HepG2 (cell line): ENCODE measurements around the gene GABRR3. TPM values are rescaled to one million over a fixed set of nuclear protein-coding genes. Genes with fewer than 3 reads are reported as not detected.

ENCODE experiments used
- ATAC-seq: fragments of 200-7000 bp; cut with Tn5 transposase; 3 replicates; pipeline ENCODE4 v1.9.1; 2020; ENCODE audit warnings: mild to moderate bottlenecking, moderate library complexity
- BruUV-seq: library from RNA; stranded (reverse); fragments of 400-500 nt; replicated peaks from 2 replicates; lab custom pipeline; 2021; lab: Mats Ljungman, UMichigan
- CTCF ChIA-PET: fragments of 300-600 bp; formaldehyde crosslinking; extraction: SDS; loops from one replicate; lab custom pipeline; 2021; ENCODE audit warnings: low total read pairs, inconsistent platforms, low intra/inter-chr PET ratio; lab: Yijun Ruan, JAX
- POLR2A ChIA-PET: fragments of 350-600 bp; sonication (Branson Sonifier 250); formaldehyde crosslinking; loops from one replicate; lab custom pipeline; 2020; ENCODE audit warnings: antibody characterized with exemption, inconsistent platforms; lab: Yijun Ruan, JAX
- DNase-seq: peaks from one replicate; pipeline ENCODE4 v3.0.0-alpha.2; 2015; ENCODE audit warnings: low spot score
- FAIRE-seq: peaks from 3 replicates; lab custom pipeline; 2011; peaks lifted over from hg19 to GRCh38; lab: Jason Lieb, UNC
- H2AFZ ChIP-seq: one replicate; pipeline ENCODE4 v1.6.1; 2011; ENCODE audit warnings: low read length, inconsistent platforms
- H3K27ac ChIP-seq: fragments of 300-600 bp; 3 replicates; pipeline ENCODE4 v1.8.0; 2011; ENCODE audit warnings: mixed run types, mild to moderate bottlenecking, mixed read lengths, low read length, inconsistent platforms; ENCODE audit not compliant: insufficient read depth; ENCODE audit errors: extremely low read length
- H3K27me3 ChIP-seq, 2 experiments: fragments of 200-600 bp in 1 of 2; 2 replicates in 1 of 2; 3 replicates in 1 of 2; pipeline versions ENCODE4 v1.6.0 to v1.8.0; 2011; ENCODE audit warnings: low read length in 2 of 2, mild to moderate bottlenecking in 2 of 2, moderate library complexity in 2 of 2, inconsistent platforms in 1 of 2; ENCODE audit not compliant: insufficient read depth in 2 of 2, control insufficient read depth in 1 of 2
- H3K36me3 ChIP-seq, 2 experiments: fragments of 200-600 bp in 1 of 2; replicated peaks in 1 of 2; 2 replicates in 1 of 2; 3 replicates in 1 of 2; pipeline versions ENCODE4 v1.5.1 to v1.8.0; 2011; ENCODE audit warnings: low read length in 2 of 2, inconsistent platforms in 1 of 2; ENCODE audit not compliant: insufficient read depth in 2 of 2, control insufficient read depth in 1 of 2
- H3K4me1 ChIP-seq: 2 replicates; pipeline ENCODE4 v1.5.1; 2012; ENCODE audit warnings: low read length, inconsistent platforms; ENCODE audit not compliant: insufficient read depth
- H3K4me2 ChIP-seq: 2 replicates; pipeline ENCODE4 v1.6.0; 2011; ENCODE audit warnings: low read depth, low read length, inconsistent platforms
- H3K4me3 ChIP-seq, 3 experiments: fragments of 200-600 bp in 1 of 3; sonication (generic), shearing (Covaris generic) in 1 of 3; replicated peaks in 1 of 3; 2 replicates each; pipeline ENCODE4 v1.5.1; 2011 to 2016; ENCODE audit warnings: low read length in 3 of 3, inconsistent platforms in 2 of 3, low read depth in 2 of 3, mild to moderate bottlenecking in 2 of 3, control low read depth in 1 of 3, mixed read lengths in 1 of 3; ENCODE audit not compliant: insufficient read depth in 1 of 3
- H3K79me2 ChIP-seq: one replicate; pipeline ENCODE4 v1.6.1; 2011; ENCODE audit warnings: low read length, inconsistent platforms; ENCODE audit not compliant: insufficient read depth
- H3K9ac ChIP-seq: 2 replicates; pipeline ENCODE4 v1.6.0; 2011; ENCODE audit warnings: mild to moderate bottlenecking, low read depth, low read length, inconsistent platforms; ENCODE audit not compliant: insufficient read depth
- H3K9me3 ChIP-seq: 2 replicates; pipeline ENCODE4 v1.5.1; 2012; ENCODE audit warnings: mild to moderate bottlenecking, low read length
- H4K20me1 ChIP-seq: 2 replicates; pipeline ENCODE4 v1.6.0; 2011; ENCODE audit warnings: inconsistent platforms, mild to moderate bottlenecking, low read length, moderate library complexity; ENCODE audit not compliant: insufficient read depth
- ASH2L ChIP-seq: fragments of 300-600, 200-600 bp; sonication (generic); IDR thresholded peaks from 2 replicates; pipeline ENCODE4 v1.7.0; 2017; ENCODE audit warnings: low read depth, mild to moderate bottlenecking, moderate library complexity, mixed read lengths, low read length; ENCODE audit not compliant: insufficient read length
- CHD4 ChIP-seq: fragments of 200-600 bp; sonication (generic); IDR thresholded peaks from 2 replicates; pipeline ENCODE4 v1.7.0; 2017; ENCODE audit warnings: mild to moderate bottlenecking, low read length, borderline replicate concordance
- CREB1 ChIP-seq, 2 experiments: fragments of 450-650 bp in 1 of 2; IDR thresholded peaks; 2 replicates each; pipeline ENCODE4 v1.6.1; 2016 to 2017; ENCODE audit warnings: control low read depth in 1 of 2, mild to moderate bottlenecking in 1 of 2, missing compliant biosample characterization in 1 of 2, missing genetic modification characterization in 1 of 2
- EP300 ChIP-seq, 3 experiments: sonication (generic) in 1 of 3; formaldehyde crosslinking in 1 of 3; IDR thresholded peaks; 2 replicates each; pipeline versions ENCODE4 v1.5.1 to v1.6.1; 2011 to 2020; ENCODE audit warnings: low read depth in 2 of 3, low read length in 2 of 3, borderline replicate concordance in 1 of 3, improper control_type of control experiment in 1 of 3, mild to moderate bottlenecking in 1 of 3, missing genetic modification reagents in 1 of 3, moderate library complexity in 1 of 3
- FOXP1 ChIP-seq, 2 experiments: fragments of 450-650 bp in 1 of 2; IDR thresholded peaks; 2 replicates each; pipeline ENCODE4 v1.6.1; 2017 to 2018; ENCODE audit warnings: antibody characterized with exemption in 1 of 2
- FOXP4 ChIP-seq: sonication (generic); formaldehyde crosslinking; IDR thresholded peaks from 2 replicates; pipeline ENCODE4 v1.4.0; 2020; ENCODE audit warnings: missing genetic modification reagents
- GATAD2A ChIP-seq: IDR thresholded peaks from 2 replicates; pipeline ENCODE4 v1.6.1; 2016
- HDAC6 ChIP-seq: fragments of 200-600 bp; sonication (generic); IDR thresholded peaks from 2 replicates; pipeline ENCODE4 v1.7.0; 2017; ENCODE audit warnings: mild to moderate bottlenecking, antibody characterized with exemption, low read length, low read depth
- HMG20A ChIP-seq: IDR thresholded peaks from 2 replicates; pipeline ENCODE4 v1.6.1; 2016; ENCODE audit warnings: borderline replicate concordance
- HOXA5 ChIP-seq: sonication (generic); formaldehyde crosslinking; IDR thresholded peaks from 2 replicates; pipeline ENCODE4 v1.4.0; 2020; ENCODE audit warnings: missing genetic modification reagents
- IKZF1 ChIP-seq: fragments of 450-650 bp; IDR thresholded peaks from 2 replicates; pipeline ENCODE4 v1.7.1; 2016
- KAT8 ChIP-seq: IDR thresholded peaks from 2 replicates; pipeline ENCODE4 v1.6.1; 2016; ENCODE audit warnings: missing genetic modification reagents, missing compliant biosample characterization
- KDM6A ChIP-seq: IDR thresholded peaks from 2 replicates; pipeline ENCODE4 v1.6.1; 2016; ENCODE audit warnings: low read depth
- MEF2D ChIP-seq: sonication (generic); formaldehyde crosslinking; IDR thresholded peaks from 2 replicates; pipeline ENCODE4 v1.5.1; 2020; ENCODE audit warnings: mild to moderate bottlenecking, missing genetic modification reagents
- NCOA2 ChIP-seq: sonication (generic); formaldehyde crosslinking; IDR thresholded peaks from 2 replicates; pipeline ENCODE4 v1.8.0; 2022; ENCODE audit warnings: inconsistent platforms
- PPARG ChIP-seq: conservative IDR thresholded peaks from 2 replicates; pipeline ENCODE4 v1.6.1; 2016; ENCODE audit warnings: missing biosample characterization, missing genetic modification reagents
- PRMT3 ChIP-seq: sonication (generic); formaldehyde crosslinking; IDR thresholded peaks from 2 replicates; pipeline ENCODE4 v1.8.1; 2022; ENCODE audit warnings: low read depth, mild to moderate bottlenecking, moderate library complexity, missing genetic modification reagents, borderline replicate concordance
- RFX5 ChIP-seq: IDR thresholded peaks from 2 replicates; pipeline ENCODE4 v1.6.1; 2011; ENCODE audit warnings: low read depth, low read length, improper control_type of control experiment
- ZFP1 ChIP-seq: IDR thresholded peaks from 2 replicates; pipeline ENCODE4 v1.6.1; 2016
- ZNF235 ChIP-seq: sonication (generic); formaldehyde crosslinking; IDR thresholded peaks from 2 replicates; pipeline ENCODE4 v1.8.1; 2023; ENCODE audit warnings: mild to moderate bottlenecking, missing genetic modification reagents, borderline replicate concordance
- ZNF354B ChIP-seq: sonication (generic); formaldehyde crosslinking; IDR thresholded peaks from 2 replicates; pipeline ENCODE4 v1.8.0; 2022; ENCODE audit warnings: mild to moderate bottlenecking, missing genetic modification reagents
- ZNF792 ChIP-seq: IDR thresholded peaks from 2 replicates; pipeline ENCODE4 v1.6.1; 2016
- WGBS: methylation state at CpG from one replicate; pipeline ENCODE4 v1.1.6; 2017; ENCODE audit warnings: low lambda C conversion rate; 5-methylcytosine and 5-hydroxymethylcytosine counted together
- in situ Hi-C: cut with HindIII; loops from 2 replicates; pipeline ENCODE4 v1.10.0; 2017; ENCODE audit warnings: low pct_unique_long_range_greater_than_20kb; ENCODE audit not compliant: extremely low pct_ligation_motif_present
- intact Hi-C: fragments of 100-400 bp; cut with micrococcal nuclease; formaldehyde crosslinking; loops from one replicate; pipeline ENCODE4 v1.10.0; 2022; ENCODE audit not compliant: unreplicated experiment
- polyA plus RNA-seq, 8 experiments: library from polyadenylated mRNA; depleted of rRNA in 3 of 8; stranded (reverse) in 7 of 8; unstranded in 1 of 8; fragments of >200 nt; fragmentation: Illumina TruSeq in 4 of 8; extraction: Trizol in 4 of 8; gene quantifications; 2 replicates each; pipeline versions ENCODE4 v1.2.1 to v1.2.3, GENCODE V29; 2011 to 2016; ENCODE audit warnings: low read depth in 4 of 8, missing spikeins in 1 of 8, mixed read lengths in 1 of 8; ENCODE audit not compliant: insufficient read depth in 1 of 8
- total RNA-seq, 5 experiments: library from RNA; depleted of rRNA; stranded (reverse); fragments of >200 nt; fragmentation: Illumina TruSeq; extraction: Trizol; gene quantifications; 2 replicates each; pipeline ENCODE4 v1.2.3, GENCODE V29; 2016; ENCODE audit warnings: low read depth in 1 of 5
- TF ChIP-seq, protein P1 (sequence below): sonication (generic); formaldehyde crosslinking; IDR thresholded peaks from 2 replicates; pipeline ENCODE4 v1.4.0; 2020; ENCODE audit warnings: missing genetic modification reagents

The GABRR3 gene
- total and polyA plus RNA-seq, 2 of the 13 experiments (the other 11 are each of a cell fraction or from before 2014, with no cell fraction given), result 0.42 to 0.83 TPM

- FAIRE-seq (peak; percentile 59), DNase-seq (peak; percentile 58), ATAC-seq (peak; percentile 85)
- Histone ChIP-seq H3K27me3 (no peaks in the 10 kb centered on the region), H3K27ac (peak overlapping the region; percentile 18), H3K9ac (no peak overlapping the region), H3K4me2 (peak overlapping the region; percentile 47), H4K20me1 (no peaks in the 10 kb centered on the region), H3K36me3 (no peaks in the 10 kb centered on the region), H3K4me1 (peaks cover 60% of the 10 kb centered on the region), H3K9me3 (no peaks in the 10 kb centered on the region), H3K79me2 (no peaks in the 10 kb centered on the region), H2AFZ (no peak overlapping the region), H3K4me3 (no peak overlapping the region)
- in situ Hi-C loops, result no loop called here
- 38% methylated on average over 2 of the region's 2 CpGs for WGBS
- CTCF ChIA-PET, result no interaction called here
- POLR2A ChIA-PET, result interaction anchor here (0.6 to 1.6 kb wide), 4 partner anchors 16 to 172 kb away, joined by 3 to 17 read pairs (median 6); partner anchors contain the start of gene CRYBG3
- intact Hi-C loops, result loop anchor here (1.0 kb wide), 1 partner anchor 16 kb away; no protein-coding TSS in a partner anchor
- no TSS peak for BruUV-seq
- peak; percentile 70 for TF ChIP-seq GATAD2A (CRISPR knock-in tag)
- no peak for TF ChIP-seq HOXA5 (CRISPR knock-in tag)
- no peak for TF ChIP-seq CREB1 (IDR thresholded peaks at IDR 0.05)
- peak; percentile 49 for TF ChIP-seq CREB1 (CRISPR knock-in tag; IDR thresholded peaks at IDR 0.05)
- TF ChIP-seq KDM6A (CRISPR knock-in tag), result peak; percentile 50; the same call in 1 of the 2 replicates
- no peak for TF ChIP-seq ZFP1 (CRISPR knock-in tag)
- no peak for TF ChIP-seq ZNF235 (CRISPR knock-in tag)
- TF ChIP-seq ASH2L, result peak; percentile 1
- 0 out of 2 replicates have a peak, but pooled peaks have one; percentile 26 for TF ChIP-seq KAT8 (CRISPR knock-in tag)
- no peak for TF ChIP-seq ZNF354B
- TF ChIP-seq FOXP4 (CRISPR knock-in tag), result peak; percentile 49; the same call in 1 of the 2 replicates
- TF ChIP-seq FOXP1 (IDR thresholded peaks at IDR 0.05), result no peak
- TF ChIP-seq FOXP1 (CRISPR knock-in tag; IDR thresholded peaks at IDR 0.05), result peak; percentile 45; the same call in 1 of the 2 replicates
- no peak for TF ChIP-seq IKZF1
- TF ChIP-seq NCOA2, result peak; percentile 45; the same call in 1 of the 2 replicates
- TF ChIP-seq, protein P1, sequence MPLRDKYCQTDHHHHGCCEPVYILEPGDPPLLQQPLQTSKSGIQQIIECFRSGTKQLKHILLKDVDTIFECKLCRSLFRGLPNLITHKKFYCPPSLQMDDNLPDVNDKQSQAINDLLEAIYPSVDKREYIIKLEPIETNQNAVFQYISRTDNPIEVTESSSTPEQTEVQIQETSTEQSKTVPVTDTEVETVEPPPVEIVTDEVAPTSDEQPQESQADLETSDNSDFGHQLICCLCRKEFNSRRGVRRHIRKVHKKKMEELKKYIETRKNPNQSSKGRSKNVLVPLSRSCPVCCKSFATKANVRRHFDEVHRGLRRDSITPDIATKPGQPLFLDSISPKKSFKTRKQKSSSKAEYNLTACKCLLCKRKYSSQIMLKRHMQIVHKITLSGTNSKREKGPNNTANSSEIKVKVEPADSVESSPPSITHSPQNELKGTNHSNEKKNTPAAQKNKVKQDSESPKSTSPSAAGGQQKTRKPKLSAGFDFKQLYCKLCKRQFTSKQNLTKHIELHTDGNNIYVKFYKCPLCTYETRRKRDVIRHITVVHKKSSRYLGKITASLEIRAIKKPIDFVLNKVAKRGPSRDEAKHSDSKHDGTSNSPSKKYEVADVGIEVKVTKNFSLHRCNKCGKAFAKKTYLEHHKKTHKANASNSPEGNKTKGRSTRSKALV, result no peak
- no peak for TF ChIP-seq HDAC6
- peak; percentile 38; the same call in 1 of the 2 replicates for TF ChIP-seq PPARG (CRISPR knock-in tag)
- TF ChIP-seq CHD4, result no peak
- TF ChIP-seq EP300 (IDR thresholded peaks at IDR 0.05; ENCODE audit: low read depth in 2 of 2, low read length in 2 of 2), result peak in 1 of 2 experiments; percentile 63; a peak in 2 of 4 replicates
- no peak for TF ChIP-seq EP300 (CRISPR knock-in tag; IDR thresholded peaks at IDR 0.05; ENCODE audit: borderline replicate concordance)
- TF ChIP-seq PRMT3 (CRISPR knock-in tag), result no peak
- peak; percentile 16; the same call in 1 of the 2 replicates for TF ChIP-seq HMG20A (CRISPR knock-in tag)
- no peak for TF ChIP-seq MEF2D
- TF ChIP-seq ZNF792 (CRISPR knock-in tag), result no peak
- TF ChIP-seq RFX5, result no peak
These were observed 40.7 kb downstream of the GABRR3 start for GRCh38 chr3:97994328-97994945.
